AG09319 (cell line): ENCODE results near the gene RIPOR3.

Experiments
- DNase-seq: peaks from one replicate; pipeline ENCODE4 v3.0.0-alpha.2; 2010; ENCODE audit warnings: low read depth; ENCODE audit errors: extremely low read depth
- TF ChIP-seq, protein P1 (sequence below): IDR thresholded peaks from 2 replicates; pipeline ENCODE4 v1.5.1; 2011; ENCODE audit warnings: low read depth, mild to moderate bottlenecking, inconsistent platforms, low read length, moderate library complexity

RIPOR3 gene

DNA sequence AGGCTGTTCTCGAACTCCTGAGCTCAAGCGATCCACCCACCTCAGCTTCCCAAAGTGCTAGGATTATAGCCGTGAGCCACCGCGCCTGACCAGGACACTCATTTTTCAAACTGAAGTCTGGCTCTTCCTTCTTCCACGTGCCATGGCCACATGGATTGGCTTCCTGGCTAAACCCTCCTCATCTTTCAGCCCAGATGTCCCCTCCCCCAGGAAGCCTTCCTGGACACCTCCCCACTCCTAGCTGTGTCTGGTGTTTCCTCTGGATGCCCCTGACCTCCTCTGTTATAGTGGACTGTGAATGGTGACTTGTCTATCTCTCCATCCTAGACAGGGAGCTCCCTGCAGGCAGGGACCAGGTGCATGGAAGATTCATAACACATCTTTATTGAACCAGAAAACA, 57.2 kb downstream of the RIPOR3 start:
- TF ChIP-seq, protein P1, sequence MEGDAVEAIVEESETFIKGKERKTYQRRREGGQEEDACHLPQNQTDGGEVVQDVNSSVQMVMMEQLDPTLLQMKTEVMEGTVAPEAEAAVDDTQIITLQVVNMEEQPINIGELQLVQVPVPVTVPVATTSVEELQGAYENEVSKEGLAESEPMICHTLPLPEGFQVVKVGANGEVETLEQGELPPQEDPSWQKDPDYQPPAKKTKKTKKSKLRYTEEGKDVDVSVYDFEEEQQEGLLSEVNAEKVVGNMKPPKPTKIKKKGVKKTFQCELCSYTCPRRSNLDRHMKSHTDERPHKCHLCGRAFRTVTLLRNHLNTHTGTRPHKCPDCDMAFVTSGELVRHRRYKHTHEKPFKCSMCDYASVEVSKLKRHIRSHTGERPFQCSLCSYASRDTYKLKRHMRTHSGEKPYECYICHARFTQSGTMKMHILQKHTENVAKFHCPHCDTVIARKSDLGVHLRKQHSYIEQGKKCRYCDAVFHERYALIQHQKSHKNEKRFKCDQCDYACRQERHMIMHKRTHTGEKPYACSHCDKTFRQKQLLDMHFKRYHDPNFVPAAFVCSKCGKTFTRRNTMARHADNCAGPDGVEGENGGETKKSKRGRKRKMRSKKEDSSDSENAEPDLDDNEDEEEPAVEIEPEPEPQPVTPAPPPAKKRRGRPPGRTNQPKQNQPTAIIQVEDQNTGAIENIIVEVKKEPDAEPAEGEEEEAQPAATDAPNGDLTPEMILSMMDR: no peak
- DNase-seq: no peak

DNA sequence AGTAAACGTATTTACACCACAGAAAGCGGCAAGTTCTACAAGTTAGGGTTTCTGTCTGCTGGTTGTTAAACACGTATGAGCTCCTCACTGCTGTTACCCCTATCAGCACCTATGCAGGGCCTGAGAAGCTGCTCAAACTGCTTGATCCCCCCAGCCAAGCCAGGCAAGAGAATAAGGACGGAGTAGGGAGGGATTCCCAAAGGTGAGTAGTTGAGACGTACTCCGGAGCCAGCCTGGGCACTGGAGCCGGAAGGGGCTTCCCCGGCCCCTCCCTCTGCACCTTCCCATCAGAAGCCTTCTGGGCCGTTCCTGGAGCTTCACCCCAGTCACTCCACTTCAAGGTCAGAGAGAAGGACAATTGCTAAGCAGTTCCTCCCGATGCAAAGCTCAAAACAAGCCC, 58.0 kb downstream of the RIPOR3 start:
- DNase-seq: no peak
- TF ChIP-seq, protein P1: no peak

DNA sequence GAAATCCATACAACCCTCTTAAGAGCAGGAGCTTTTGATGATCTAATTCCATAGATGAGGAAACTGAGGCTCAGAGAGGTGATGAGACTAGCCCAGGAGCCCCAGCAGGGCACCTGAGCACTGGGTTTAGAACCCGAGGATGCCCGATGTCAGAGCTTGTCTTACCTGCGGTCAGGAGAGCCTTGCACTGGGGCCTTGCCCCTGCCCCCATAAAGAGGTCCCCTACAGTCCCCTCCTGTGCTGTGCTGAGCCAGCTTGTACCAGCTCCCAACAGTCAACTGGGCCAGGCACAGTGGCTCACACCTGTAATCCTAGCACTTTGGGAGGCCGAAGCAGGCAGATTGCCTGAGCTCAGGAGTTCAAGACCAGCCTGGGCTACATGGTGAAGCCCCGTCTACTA, 58.6 kb downstream of the RIPOR3 start:
- TF ChIP-seq, protein P1: no peak
- DNase-seq: no peak

DNA sequence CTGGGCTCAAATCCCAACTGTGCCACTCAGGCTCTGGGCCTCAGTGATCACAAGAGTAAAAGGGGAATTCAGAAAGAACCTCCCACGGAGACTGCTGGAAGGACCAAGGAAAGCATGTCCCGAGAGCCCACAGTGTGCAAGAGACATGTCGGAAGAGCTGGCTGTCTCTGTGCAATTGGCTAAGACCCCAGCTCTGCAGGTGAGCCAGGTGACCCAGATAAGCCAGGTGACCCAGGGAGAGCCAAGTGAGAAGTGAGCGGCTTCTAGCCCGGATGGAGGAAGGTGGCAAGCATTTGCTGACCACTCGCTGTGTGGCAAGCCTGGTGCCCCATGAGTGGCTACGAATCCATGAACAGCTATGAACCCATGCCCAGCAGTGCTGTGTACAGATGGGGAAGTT, 59.1 kb downstream of the RIPOR3 start:
- no peak for DNase-seq
- TF ChIP-seq, protein P1: no peak

DNA sequence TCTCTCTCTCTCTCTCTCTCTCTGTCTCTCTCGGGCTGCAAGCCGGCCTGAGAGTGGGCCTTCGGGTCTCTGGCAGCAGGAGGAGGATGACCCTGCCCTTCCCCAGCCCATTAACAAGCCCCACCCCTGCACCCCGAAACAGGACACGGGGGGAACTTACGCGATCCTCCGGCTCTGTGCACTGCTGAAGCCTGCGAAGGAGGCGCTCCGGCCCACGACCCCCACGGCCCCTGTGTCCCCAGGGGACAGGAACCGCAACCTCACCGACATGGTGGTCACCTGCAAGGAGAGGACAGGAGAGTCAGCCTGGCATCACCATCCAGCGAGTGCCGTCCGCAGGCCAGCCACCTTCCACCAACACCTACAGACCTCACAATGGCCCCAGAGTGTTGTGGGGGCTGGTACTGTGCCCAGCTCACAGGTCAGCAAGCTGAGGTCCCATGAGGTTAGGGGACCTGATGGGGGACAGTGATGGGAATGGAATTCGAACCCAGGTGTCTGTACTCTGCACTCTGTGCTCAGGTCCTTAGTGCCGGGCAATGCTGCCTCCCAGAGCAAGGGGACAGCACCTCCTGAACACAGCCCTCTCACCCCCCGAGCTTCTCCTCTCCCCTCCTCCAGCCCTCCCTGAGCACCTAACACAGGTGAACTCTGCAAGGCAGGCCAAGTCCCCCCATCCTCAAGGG, 60.6 kb downstream of the RIPOR3 start:
- no peak for DNase-seq

DNA sequence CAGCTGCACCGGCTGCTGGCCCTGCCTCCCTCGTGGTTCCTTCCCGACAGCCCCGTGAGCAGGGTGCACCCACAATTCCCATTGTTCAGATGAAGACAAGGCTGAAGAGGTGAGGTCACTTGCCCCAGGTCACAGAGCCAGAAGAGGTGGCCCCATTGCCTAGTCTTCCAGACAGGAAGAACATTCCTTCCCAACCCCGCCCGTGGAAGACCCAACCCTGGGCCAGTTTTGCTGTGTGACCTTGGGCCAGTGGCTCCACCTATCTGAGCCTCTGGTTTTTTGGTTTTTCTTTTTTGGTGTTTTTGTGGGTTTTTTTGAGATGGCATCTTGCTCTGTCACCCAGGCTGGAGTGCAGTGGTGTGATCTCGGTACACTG, 61.7 kb downstream of the RIPOR3 start:
- DNase-seq: no peak
- TF ChIP-seq, protein P1: no peak

More for the DNA sequence above, 60.6 kb downstream of the RIPOR3 start:
- TF ChIP-seq, protein P1: no peak

DNA sequence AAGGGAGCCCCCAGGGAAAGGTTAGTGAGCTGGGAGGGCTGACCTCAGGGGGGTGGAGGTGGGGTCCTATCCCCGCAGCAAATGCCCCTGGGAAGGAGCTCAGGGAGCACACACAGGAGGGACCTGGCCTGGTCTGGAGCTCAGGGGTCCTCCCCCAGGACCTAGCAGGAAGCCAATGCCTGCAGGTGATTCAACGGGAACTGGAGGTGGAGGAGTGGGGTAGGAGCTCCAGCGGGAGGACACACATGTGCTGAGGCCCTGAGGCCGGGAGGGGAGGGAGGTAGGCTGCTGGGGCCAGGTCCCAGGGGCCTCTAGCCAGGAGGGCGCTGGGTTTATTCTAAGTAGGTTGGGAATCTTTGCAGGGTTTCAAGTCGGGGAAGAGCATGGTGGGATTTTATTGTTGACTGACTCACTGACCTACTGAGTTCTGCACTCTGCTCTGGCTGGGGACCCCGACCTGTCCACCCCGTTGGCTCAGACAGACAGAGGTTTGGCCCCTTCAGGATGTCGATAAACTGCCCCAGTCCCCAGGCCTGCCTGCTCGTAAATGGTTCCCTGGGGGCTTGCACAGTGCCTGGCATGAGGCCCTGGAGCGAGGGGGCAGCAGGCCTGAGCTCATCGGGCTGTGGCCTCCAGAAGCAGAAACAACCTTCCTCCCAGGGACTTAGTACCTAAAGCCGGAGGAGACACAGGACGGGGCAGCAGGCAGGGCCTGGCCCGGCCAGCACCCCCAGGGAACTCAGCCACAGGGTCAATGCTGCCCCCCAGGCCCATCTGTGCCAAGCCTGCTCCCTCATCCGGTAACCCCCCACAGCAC, 62.3 kb downstream of the RIPOR3 start:
- TF ChIP-seq, protein P1: no peak
- no peak for DNase-seq
